Measurements from ENCODE around the gene CENPQ.

Gene CENPQ

GRCh38 chr6:49535795-49536194 is 72.6 kb downstream of the CENPQ start:
- no peak for TF ChIP-seq CTCF (IDR thresholded peaks at IDR 0.05; ENCODE audit: low read depth, low read length, missing control alignments)
- H3K4me3 ChIP-seq (replicated peaks; ENCODE audit: low read depth, low read length) = no peak overlapping the region
- DNase-seq (ENCODE audit: extremely low read depth, low read depth) = no peak

- no peak for TF ChIP-seq CTCF (IDR thresholded peaks at IDR 0.05; ENCODE audit: low read depth, low read length, missing control alignments)
- DNase-seq (ENCODE audit: extremely low read depth, low read depth) = no peak
- no peak overlapping the region for H3K4me3 ChIP-seq (replicated peaks; ENCODE audit: low read depth, low read length)
Measured at GRCh38 chr6:49539102-49539501, 75.9 kb downstream of the CENPQ start.

DNA sequence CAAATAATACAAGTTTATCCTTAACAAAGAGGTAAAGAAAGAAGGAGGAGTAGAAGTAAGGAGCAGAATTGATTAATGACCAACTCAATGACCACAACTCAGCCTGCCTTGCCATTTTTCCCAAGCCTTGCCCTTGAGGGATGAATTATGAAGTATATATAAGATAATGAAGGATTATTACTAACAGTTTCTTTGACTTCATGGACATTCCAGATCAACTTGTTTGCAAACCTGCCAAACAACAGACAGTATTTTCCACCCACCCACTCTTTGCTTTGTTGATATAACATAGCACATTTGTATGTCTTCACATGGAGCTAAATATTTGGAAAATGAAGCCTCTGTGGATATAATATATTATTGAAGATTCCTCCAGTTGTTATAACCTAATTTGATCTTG is 77.4 kb downstream of the CENPQ start:
- H3K4me3 ChIP-seq (replicated peaks; ENCODE audit: low read depth, low read length) = no peak overlapping the region
- TF ChIP-seq CTCF (IDR thresholded peaks at IDR 0.05; ENCODE audit: low read depth, low read length, missing control alignments) = no peak
- DNase-seq (ENCODE audit: extremely low read depth, low read depth) = no peak

- no peak for TF ChIP-seq CTCF (IDR thresholded peaks at IDR 0.05; ENCODE audit: low read depth, low read length, missing control alignments)
- DNase-seq (ENCODE audit: extremely low read depth, low read depth) = peak; percentile 83
- H3K4me3 ChIP-seq (replicated peaks; ENCODE audit: low read depth, low read length) = no peak overlapping the region
Measured at GRCh38 chr6:49541210-49541724, 78.1 kb downstream of the CENPQ start.

- no peak for DNase-seq (ENCODE audit: extremely low read depth, low read depth)
- no peak overlapping the region for H3K4me3 ChIP-seq (replicated peaks; ENCODE audit: low read depth, low read length)
- no peak for TF ChIP-seq CTCF (IDR thresholded peaks at IDR 0.05; ENCODE audit: low read depth, low read length, missing control alignments)
Measured at GRCh38 chr6:49541936-49542335, 78.8 kb downstream of the CENPQ start.
